A549 (cell line): ENCODE results near the gene ABCA1. TPM values are rescaled to one million over a fixed set of nuclear protein-coding genes. Genes with fewer than 3 reads are reported as not detected.

Source experiments
- ATAC-seq, 2 experiments: fragments of 200-7000 bp in 1 of 2; fragments of >200 bp in 1 of 2; cut with Nextera tagmentation in 1 of 2; cut with Tn5 transposase in 1 of 2; 3 replicates each; pipeline versions ENCODE4 v1.8.0 to v1.9.1; 2018 to 2020; ENCODE audit warnings: mild to moderate bottlenecking in 1 of 2, moderate library complexity in 1 of 2
- CTCF ChIA-PET: fragments of 300-600 bp; sonication (Branson Sonifier 250); formaldehyde crosslinking; extraction: SDS; loops from one replicate; lab custom pipeline; 2021; ENCODE audit warnings: antibody characterized with exemption, inconsistent platforms; lab: Yijun Ruan, JAX
- POLR2A ChIA-PET: fragments of 350-600 bp; formaldehyde crosslinking; extraction: SDS; loops from one replicate; lab custom pipeline; 2021; ENCODE audit warnings: antibody characterized with exemption, inconsistent platforms; lab: Yijun Ruan, JAX
- DNase-seq, 2 experiments: peaks; one replicate each; pipeline versions ENCODE4 v3.0.0 to v3.0.0-alpha.2; 2011 to 2016; ENCODE audit warnings: low read depth in 1 of 2, low spot score in 1 of 2
- FAIRE-seq: peaks from 2 replicates; lab custom pipeline; 2011; peaks lifted over from hg19 to GRCh38; lab: Jason Lieb, UNC
- H3K27ac ChIP-seq, 2 experiments: fragments of >200 bp; sonication (Bioruptor Twin); formaldehyde crosslinking; 3 replicates each; pipeline ENCODE4 v1.5.1; 2016 to 2017
- H3K4me1 ChIP-seq: fragments of >200 bp; sonication (Bioruptor Twin); formaldehyde crosslinking; 3 replicates; pipeline ENCODE4 v1.6.1; 2016
- H3K4me2 ChIP-seq: fragments of >200 bp; sonication (Bioruptor Twin); formaldehyde crosslinking; 3 replicates; pipeline ENCODE4 v1.6.1; 2016
- H3K4me3 ChIP-seq: fragments of >200 bp; sonication (Bioruptor Twin); formaldehyde crosslinking; 3 replicates; pipeline ENCODE4 v1.5.1; 2016
- H3K9me3 ChIP-seq: fragments of >200 bp; sonication (Bioruptor Twin); formaldehyde crosslinking; 3 replicates; pipeline ENCODE4 v1.6.1; 2016
- BCL3 ChIP-seq: fragments of >200 bp; sonication (Bioruptor Twin); formaldehyde crosslinking; IDR thresholded peaks from 3 replicates; pipeline ENCODE4 v1.6.1; 2016
- BHLHE40 ChIP-seq: IDR thresholded peaks from 2 replicates; pipeline ENCODE4 v1.6.1; 2012; ENCODE audit warnings: low read depth, low read length, inconsistent platforms
- CEBPB ChIP-seq, 2 experiments: fragments of >200 bp in 1 of 2; sonication (Bioruptor Twin) in 1 of 2; formaldehyde crosslinking in 1 of 2; IDR thresholded peaks; 2 replicates each; pipeline ENCODE4 v1.6.1; 2012 to 2016
- CHD2 ChIP-seq: fragments of 150-350 bp; IDR thresholded peaks from 2 replicates; pipeline ENCODE4 v1.6.1; 2014; ENCODE audit warnings: low read length; ENCODE audit not compliant: partially characterized antibody
- E2F6 ChIP-seq: IDR thresholded peaks from 2 replicates; pipeline ENCODE4 v1.6.1; 2012; ENCODE audit warnings: low read depth, borderline replicate concordance
- EHMT2 ChIP-seq: fragments of 200-600 bp; sonication (generic); IDR thresholded peaks from 2 replicates; pipeline ENCODE4 v1.6.1; 2016; ENCODE audit warnings: antibody characterized with exemption, low read depth, mild to moderate bottlenecking, moderate library complexity
- HDAC2 ChIP-seq: fragments of 200-600 bp; sonication (generic); IDR thresholded peaks from 2 replicates; pipeline ENCODE4 v1.6.1; 2016
- HES2 ChIP-seq: fragments of >200 bp; sonication (Bioruptor Twin); formaldehyde crosslinking; IDR thresholded peaks from 2 replicates; pipeline ENCODE4 v1.6.1; 2016
- HMGXB4 ChIP-seq: fragments of 250-450 bp; sonication (Bioruptor Pico); IDR thresholded peaks from 2 replicates; pipeline ENCODE4 v1.5.0; 2021; ENCODE audit warnings: mild to moderate bottlenecking, moderate library complexity, borderline replicate concordance
- HOXA7 ChIP-seq: fragments of 250-450 bp; sonication (Bioruptor Pico); IDR thresholded peaks from 2 replicates; pipeline ENCODE4 v1.5.0; 2020; ENCODE audit warnings: mild to moderate bottlenecking, moderate library complexity
- HOXB13 ChIP-seq: fragments of 250-450 bp; sonication (Bioruptor Pico); IDR thresholded peaks from 2 replicates; pipeline ENCODE4 v1.5.0; 2020; ENCODE audit warnings: low read depth, mild to moderate bottlenecking, moderate library complexity
- HOXB5 ChIP-seq: fragments of 250-450 bp; sonication (Bioruptor Pico); IDR thresholded peaks from 2 replicates; pipeline ENCODE4 v1.5.0; 2020; ENCODE audit warnings: mild to moderate bottlenecking, moderate library complexity
- KDM1A ChIP-seq: fragments of 200-600 bp; sonication (generic); IDR thresholded peaks from 2 replicates; pipeline ENCODE4 v1.6.1; 2016; ENCODE audit warnings: low read depth, mild to moderate bottlenecking
- MYC ChIP-seq: IDR thresholded peaks from 2 replicates; pipeline ENCODE4 v1.6.1; 2012; ENCODE audit warnings: mild to moderate bottlenecking, inconsistent platforms, low read length, improper control_type of control experiment, borderline replicate concordance
- NFE2L2 ChIP-seq: fragments of 150-350 bp; conservative IDR thresholded peaks from 2 replicates; pipeline ENCODE4 v1.6.1; 2014; ENCODE audit warnings: low read length
- NPAS2 ChIP-seq: fragments of 250-450 bp; sonication (Bioruptor Pico); IDR thresholded peaks from 2 replicates; pipeline ENCODE4 v1.8.0; 2022; ENCODE audit warnings: mild to moderate bottlenecking, moderate library complexity, borderline replicate concordance
- PBX3 ChIP-seq: IDR thresholded peaks from 2 replicates; pipeline ENCODE4 v1.6.1; 2012
- RAD21 ChIP-seq, 2 experiments: fragments of >200 bp in 1 of 2; sonication (Bioruptor Twin) in 1 of 2; formaldehyde crosslinking in 1 of 2; IDR thresholded peaks in 1 of 2; conservative IDR thresholded peaks in 1 of 2; 2 replicates in 1 of 2; 3 replicates in 1 of 2; pipeline ENCODE4 v1.6.1; 2012 to 2018; ENCODE audit warnings: inconsistent platforms in 1 of 2
- RARB ChIP-seq: fragments of 250-450 bp; sonication (Bioruptor Pico); IDR thresholded peaks from 2 replicates; pipeline ENCODE4 v1.8.0; 2021; ENCODE audit warnings: mild to moderate bottlenecking, moderate library complexity
- REST ChIP-seq: fragments of 200-600 bp; sonication (generic); IDR thresholded peaks from 2 replicates; pipeline ENCODE4 v1.6.1; 2016; ENCODE audit warnings: antibody characterized with exemption, mild to moderate bottlenecking, moderate library complexity
- ZC3H11A ChIP-seq: fragments of 450-650 bp; IDR thresholded peaks from 2 replicates; pipeline ENCODE4 v1.6.1; 2014; ENCODE audit warnings: antibody characterized with exemption, mild to moderate bottlenecking
- ZFP36 ChIP-seq: fragments of 450-650 bp; IDR thresholded peaks from 2 replicates; pipeline ENCODE4 v1.6.1; 2014; ENCODE audit warnings: borderline replicate concordance; ENCODE audit not compliant: partially characterized antibody
- ZNF302 ChIP-seq: fragments of 250-450 bp; sonication (Bioruptor Pico); IDR thresholded peaks from 2 replicates; pipeline ENCODE4 v1.9.0; 2021; ENCODE audit warnings: inconsistent platforms, mild to moderate bottlenecking, moderate library complexity
- WGBS: methylation state at CpG from one replicate; pipeline ENCODE4 v1.1.6; 2017; ENCODE audit errors: missing lambda C conversion rate; 5-methylcytosine and 5-hydroxymethylcytosine counted together
- polyA plus RNA-seq, 4 experiments: library from polyadenylated mRNA; depleted of rRNA in 3 of 4; stranded (reverse); fragments of >200 nt; fragmentation: RNase III in 1 of 4; extraction: RNeasy Plus Mini Kit Qiagen cat#74134 plus additional on column Dnase treatment in 1 of 4; gene quantifications; 2 replicates in 3 of 4; 3 replicates in 1 of 4; pipeline ENCODE4 v1.2.3, GENCODE V29; 2011 to 2017

The ABCA1 gene
- polyA plus RNA-seq, 2 of the 4 experiments (the other 2 are of a cell fraction) = 3.6 to 12.0 TPM

- FAIRE-seq = no peak
- Histone ChIP-seq H3K4me1 (peaks cover 6% of the 10 kb centered on the region; the same call in 2 of the 3 replicates), H3K4me3 (no peak overlapping the region), H3K9me3 (no peaks in the 10 kb centered on the region), H3K27ac (peak overlapping the region in 1 of 2 experiments; percentile 21; a peak in 1 of 6 replicates), H3K4me2 (no peak overlapping the region)
- TF ChIP-seq MYC = no peak
- no peak for TF ChIP-seq NPAS2
- no peak for TF ChIP-seq HMGXB4
- no peak for TF ChIP-seq HOXA7 (CRISPR knock-in tag)
- no peak for TF ChIP-seq CHD2
- no peak for TF ChIP-seq HOXB5
- no peak for TF ChIP-seq RARB (CRISPR knock-in tag)
- TF ChIP-seq E2F6 = no peak
- no peak for TF ChIP-seq RAD21 (conservative IDR thresholded peaks at IDR 0.05 in 1 of 2, IDR thresholded peaks at IDR 0.05 in 1 of 2)
- TF ChIP-seq BHLHE40 = no peak
- no peak for TF ChIP-seq KDM1A
- TF ChIP-seq REST = no peak
- no peak for TF ChIP-seq HDAC2
- TF ChIP-seq EHMT2 = no peak
- TF ChIP-seq ZNF302 = no peak
- no peak for TF ChIP-seq ZFP36
- no peak for DNase-seq
- ChIA-PET POLR2A (interaction anchor here (4.8 kb wide), 1 partner anchor 43 kb away, joined by 88 read pairs; the partner anchor contains the start of gene ABCA1), CTCF (interaction anchor here (0.6 to 1.8 kb wide), 7 partner anchors 11 to 445 kb away, joined by 3 to 7 read pairs (median 3); no protein-coding TSS in a partner anchor)
- 88% methylated on average over 8 of the region's 8 CpGs for WGBS
- ATAC-seq = no peak
Measured at GRCh38 chr9:104970271-104970987, 42.5 kb upstream of the ABCA1 start.

GRCh38 chr9:104969116-104969515, 41.2 kb upstream of the ABCA1 start:
- peak overlapping the region; percentile 56; the same call in 2 of the 3 replicates for H3K4me3 ChIP-seq
- TF ChIP-seq ZC3H11A (no peak), HOXB13 (CRISPR knock-in tag) (no peak), CEBPB (IDR thresholded peaks at IDR 0.05) (no peak), HMGXB4 (no peak), HES2 (no peak), PBX3 (no peak), ZNF302 (no peak), EHMT2 (no peak), NFE2L2 (no peak), BCL3 (no peak), KDM1A (no peak)

More at GRCh38 chr9:104969116-104969515, 41.2 kb upstream of the ABCA1 start:
- DNase-seq (no peak), FAIRE-seq (no peak), ATAC-seq (peak in 1 of 2 experiments; percentile 15; a peak in 1 of 6 replicates)
- Histone ChIP-seq H3K9me3 (no peaks in the 10 kb centered on the region), H3K4me2 (peak overlapping the region; percentile 68), H3K4me1 (peaks cover 6% of the 10 kb centered on the region; the same call in 2 of the 3 replicates), H3K27ac (peak overlapping the region; percentile 94 to 98)
- WGBS = 61% methylated on average over 4 of the region's 4 CpGs
- ChIA-PET POLR2A (interaction anchor here (0.5 to 4.8 kb wide), 12 partner anchors 16 to 187 kb away, joined by 3 to 88 read pairs (median 7); partner anchors contain the start of gene ABCA1), CTCF (interaction anchor here (0.6 to 2.8 kb wide), 6 partner anchors 10 to 446 kb away, joined by 3 to 11 read pairs (median 4); no protein-coding TSS in a partner anchor)
